Measurements from ENCODE around the gene IGFBP6.
"Not testable (repeated sequence)": the region's sequence is repeated elsewhere in the genome, so short reads cannot be mapped to it uniquely, and the experiment has no call there.

Gene IGFBP6

DNA sequence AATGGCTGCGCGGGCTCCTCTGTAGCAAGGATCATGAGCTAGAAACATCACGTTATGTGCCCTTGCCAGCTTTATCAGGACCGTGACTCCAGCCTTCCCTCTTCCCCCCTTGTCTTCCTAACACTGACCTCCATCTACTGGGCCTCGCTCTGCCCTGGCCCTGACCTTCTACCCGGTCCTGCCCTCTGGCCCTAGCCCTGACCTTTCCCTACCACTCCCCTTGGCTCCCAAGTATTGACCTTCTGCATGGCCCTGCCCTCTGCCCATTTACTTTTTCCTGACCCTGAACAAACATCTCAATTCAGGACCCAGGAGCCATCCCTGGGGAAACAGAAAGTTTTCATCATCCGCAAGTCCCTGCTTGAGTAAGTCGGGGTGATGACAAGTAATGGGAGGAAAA is 7.8 kb downstream of the IGFBP6 start:
- H3K4me3 ChIP-seq (ENCODE audit: low read depth, low read length) = no peak overlapping the region
- H3K27ac ChIP-seq (ENCODE audit: extremely low read depth, low read depth, low read length) = no peak overlapping the region
- ChIA-PET CTCF (no interaction called here), POLR2A (interaction anchor here (0.9 kb wide), 1 partner anchor 75 kb away, joined by 3 read pairs; the partner anchor contains the start of genes CSAD and ZNF740)
- TF ChIP-seq TCF7L2 (IDR thresholded peaks at IDR 0.05; ENCODE audit: borderline replicate concordance, low read depth, low read length) (no peak), ZNF571 (tag by site-specific recombination; IDR thresholded peaks at IDR 0.05) (no peak), OVOL3 (tag by site-specific recombination; IDR thresholded peaks at IDR 0.05) (no peak)
- TF ChIP-seq, protein P1, sequence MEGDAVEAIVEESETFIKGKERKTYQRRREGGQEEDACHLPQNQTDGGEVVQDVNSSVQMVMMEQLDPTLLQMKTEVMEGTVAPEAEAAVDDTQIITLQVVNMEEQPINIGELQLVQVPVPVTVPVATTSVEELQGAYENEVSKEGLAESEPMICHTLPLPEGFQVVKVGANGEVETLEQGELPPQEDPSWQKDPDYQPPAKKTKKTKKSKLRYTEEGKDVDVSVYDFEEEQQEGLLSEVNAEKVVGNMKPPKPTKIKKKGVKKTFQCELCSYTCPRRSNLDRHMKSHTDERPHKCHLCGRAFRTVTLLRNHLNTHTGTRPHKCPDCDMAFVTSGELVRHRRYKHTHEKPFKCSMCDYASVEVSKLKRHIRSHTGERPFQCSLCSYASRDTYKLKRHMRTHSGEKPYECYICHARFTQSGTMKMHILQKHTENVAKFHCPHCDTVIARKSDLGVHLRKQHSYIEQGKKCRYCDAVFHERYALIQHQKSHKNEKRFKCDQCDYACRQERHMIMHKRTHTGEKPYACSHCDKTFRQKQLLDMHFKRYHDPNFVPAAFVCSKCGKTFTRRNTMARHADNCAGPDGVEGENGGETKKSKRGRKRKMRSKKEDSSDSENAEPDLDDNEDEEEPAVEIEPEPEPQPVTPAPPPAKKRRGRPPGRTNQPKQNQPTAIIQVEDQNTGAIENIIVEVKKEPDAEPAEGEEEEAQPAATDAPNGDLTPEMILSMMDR (tag by site-specific recombination; IDR thresholded peaks at IDR 0.05) = no peak
- TF ChIP-seq, protein P2, sequence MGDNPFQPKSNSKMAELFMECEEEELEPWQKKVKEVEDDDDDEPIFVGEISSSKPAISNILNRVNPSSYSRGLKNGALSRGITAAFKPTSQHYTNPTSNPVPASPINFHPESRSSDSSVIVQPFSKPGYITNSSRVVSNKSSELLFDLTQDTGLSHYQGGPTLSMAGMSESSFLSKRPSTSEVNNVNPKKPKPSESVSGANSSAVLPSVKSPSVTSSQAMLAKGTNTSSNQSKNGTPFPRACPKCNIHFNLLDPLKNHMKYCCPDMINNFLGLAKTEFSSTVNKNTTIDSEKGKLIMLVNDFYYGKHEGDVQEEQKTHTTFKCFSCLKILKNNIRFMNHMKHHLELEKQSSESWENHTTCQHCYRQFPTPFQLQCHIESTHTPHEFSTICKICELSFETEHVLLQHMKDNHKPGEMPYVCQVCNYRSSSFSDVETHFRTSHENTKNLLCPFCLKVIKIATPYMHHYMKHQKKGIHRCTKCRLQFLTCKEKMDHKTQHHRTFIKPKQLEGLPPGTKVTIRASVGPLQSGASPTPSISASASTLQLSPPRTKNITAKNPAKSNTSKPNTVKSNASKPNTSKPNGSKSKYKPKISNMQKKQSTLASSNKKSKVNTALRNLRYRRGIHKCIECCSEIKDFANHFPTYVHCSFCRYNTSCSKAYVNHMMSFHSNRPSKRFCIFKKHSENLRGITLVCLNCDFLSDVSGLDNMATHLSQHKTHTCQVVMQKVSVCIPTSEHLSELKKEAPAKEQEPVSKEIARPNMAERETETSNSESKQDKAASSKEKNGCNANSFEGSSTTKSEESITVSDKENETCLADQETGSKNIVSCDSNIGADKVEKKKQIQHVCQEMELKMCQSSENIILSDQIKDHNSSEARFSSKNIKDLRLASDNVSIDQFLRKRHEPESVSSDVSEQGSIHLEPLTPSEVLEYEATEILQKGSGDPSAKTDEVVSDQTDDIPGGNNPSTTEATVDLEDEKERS (tag by site-specific recombination; IDR thresholded peaks at IDR 0.05) = no peak
- TF ChIP-seq, protein P3, sequence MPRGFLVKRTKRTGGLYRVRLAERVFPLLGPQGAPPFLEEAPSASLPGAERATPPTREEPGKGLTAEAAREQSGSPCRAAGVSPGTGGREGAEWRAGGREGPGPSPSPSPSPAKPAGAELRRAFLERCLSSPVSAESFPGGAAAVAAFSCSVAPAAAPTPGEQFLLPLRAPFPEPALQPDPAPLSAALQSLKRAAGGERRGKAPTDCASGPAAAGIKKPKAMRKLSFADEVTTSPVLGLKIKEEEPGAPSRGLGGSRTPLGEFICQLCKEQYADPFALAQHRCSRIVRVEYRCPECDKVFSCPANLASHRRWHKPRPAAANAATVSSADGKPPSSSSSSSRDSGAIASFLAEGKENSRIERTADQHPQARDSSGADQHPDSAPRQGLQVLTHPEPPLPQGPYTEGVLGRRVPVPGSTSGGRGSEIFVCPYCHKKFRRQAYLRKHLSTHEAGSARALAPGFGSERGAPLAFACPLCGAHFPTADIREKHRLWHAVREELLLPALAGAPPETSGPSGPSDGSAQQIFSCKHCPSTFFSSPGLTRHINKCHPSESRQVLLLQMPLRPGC (tag by site-specific recombination; IDR thresholded peaks at IDR 0.05) = no peak
- H3K9me3 ChIP-seq (ENCODE audit: control insufficient read depth, insufficient read depth, low read depth, low read length) = no peaks in the 10 kb centered on the region
- H3K36me3 ChIP-seq (ENCODE audit: control insufficient read depth in 2 of 2, insufficient read depth in 1 of 2, low read length in 2 of 2) = no peaks in the 10 kb centered on the region
- H3K4me1 ChIP-seq (ENCODE audit: control insufficient read depth, insufficient read depth, low read length) = no peaks in the 10 kb centered on the region

DNA sequence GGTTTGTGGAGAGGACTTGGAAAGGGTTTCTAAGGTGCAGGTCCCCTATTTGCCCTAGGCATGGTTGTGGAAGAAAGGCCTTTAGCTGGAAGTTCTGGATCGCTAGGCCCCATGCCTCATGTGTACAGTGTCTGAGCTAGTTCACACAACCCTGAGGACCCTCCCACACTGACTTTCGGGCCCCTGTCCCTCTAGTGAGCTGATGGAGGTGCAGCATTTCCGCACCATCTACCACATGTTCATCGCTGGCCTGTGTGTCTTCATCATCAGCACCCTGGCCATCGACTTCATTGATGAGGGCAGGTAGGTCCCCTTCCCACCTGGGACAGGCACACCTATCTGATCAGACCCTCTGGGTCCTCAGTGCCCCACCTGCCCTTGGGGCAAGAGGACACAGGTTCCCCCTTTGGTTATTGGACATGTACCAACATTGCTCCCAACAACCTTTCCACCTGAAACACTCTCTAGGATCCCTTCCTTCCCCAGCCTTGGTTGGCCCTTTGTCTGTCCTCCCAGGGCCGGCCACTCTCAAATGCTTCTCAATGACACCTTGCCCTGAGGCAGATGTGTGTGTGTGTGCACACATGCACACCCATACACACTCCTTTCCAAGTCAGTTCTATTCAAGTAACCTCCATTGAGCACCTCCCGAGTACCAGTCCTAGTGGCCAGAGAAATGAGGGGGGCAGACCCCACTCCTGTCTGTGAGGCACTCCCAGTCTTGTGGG is 8.4 kb downstream of the IGFBP6 start:
- no peak for TF ChIP-seq ZFP37 (tag by site-specific recombination; IDR thresholded peaks at IDR 0.05)
- TF ChIP-seq, protein P4, sequence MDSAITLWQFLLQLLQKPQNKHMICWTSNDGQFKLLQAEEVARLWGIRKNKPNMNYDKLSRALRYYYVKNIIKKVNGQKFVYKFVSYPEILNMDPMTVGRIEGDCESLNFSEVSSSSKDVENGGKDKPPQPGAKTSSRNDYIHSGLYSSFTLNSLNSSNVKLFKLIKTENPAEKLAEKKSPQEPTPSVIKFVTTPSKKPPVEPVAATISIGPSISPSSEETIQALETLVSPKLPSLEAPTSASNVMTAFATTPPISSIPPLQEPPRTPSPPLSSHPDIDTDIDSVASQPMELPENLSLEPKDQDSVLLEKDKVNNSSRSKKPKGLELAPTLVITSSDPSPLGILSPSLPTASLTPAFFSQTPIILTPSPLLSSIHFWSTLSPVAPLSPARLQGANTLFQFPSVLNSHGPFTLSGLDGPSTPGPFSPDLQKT (IDR thresholded peaks at IDR 0.05; ENCODE audit: borderline replicate concordance, low read depth, low read length) = no peak
- CTCF ChIA-PET = no interaction called here
- Histone ChIP-seq H3K4me1 (ENCODE audit: control insufficient read depth, insufficient read depth, low read length) (no peaks in the 10 kb centered on the region), H3K36me3 (ENCODE audit: control insufficient read depth in 2 of 2, insufficient read depth in 1 of 2, low read length in 2 of 2) (no peaks in the 10 kb centered on the region), H3K4me3 (ENCODE audit: low read depth, low read length) (no peak overlapping the region), H3K9me3 (ENCODE audit: control insufficient read depth, insufficient read depth, low read depth, low read length) (no peaks in the 10 kb centered on the region), H3K27ac (ENCODE audit: extremely low read depth, low read depth, low read length) (no peak overlapping the region)
- POLR2A ChIA-PET = no interaction called here

DNA sequence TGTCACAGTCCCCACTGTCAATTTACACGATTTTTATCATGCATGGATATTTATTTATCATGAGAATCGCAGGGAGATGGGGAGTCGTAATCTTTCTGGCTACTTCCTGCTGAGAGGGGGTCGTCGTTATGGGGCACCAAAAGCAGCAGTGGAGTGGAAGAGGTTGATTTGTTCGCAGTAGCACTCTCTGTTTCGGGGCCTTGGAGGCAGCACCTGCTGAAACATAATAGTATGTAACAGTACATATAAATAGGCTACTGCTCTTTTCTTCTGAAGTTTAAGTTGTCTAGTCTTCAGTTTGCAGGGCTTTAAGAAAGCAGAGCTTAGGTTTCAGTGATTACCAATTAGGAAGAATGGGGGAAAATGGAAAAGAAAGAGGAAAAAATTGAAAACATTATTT is 9.7 kb downstream of the IGFBP6 start:
- CTCF ChIA-PET = interaction anchor here (0.7 kb wide), 1 partner anchor 214 kb away, joined by 3 read pairs; no protein-coding TSS in a partner anchor
- H3K36me3 ChIP-seq (ENCODE audit: control insufficient read depth in 2 of 2, insufficient read depth in 1 of 2, low read length in 2 of 2) = no peaks in the 10 kb centered on the region
- H3K4me1 ChIP-seq (ENCODE audit: control insufficient read depth, insufficient read depth, low read length) = no peaks in the 10 kb centered on the region
- no peaks in the 10 kb centered on the region for H3K9me3 ChIP-seq (ENCODE audit: control insufficient read depth, insufficient read depth, low read depth, low read length)
- POLR2A ChIA-PET = no interaction called here
- TF ChIP-seq, protein P3 (tag by site-specific recombination; IDR thresholded peaks at IDR 0.05) = no peak
- no peak for TF ChIP-seq ZNF76 (tag by site-specific recombination; IDR thresholded peaks at IDR 0.05; ENCODE audit: borderline replicate concordance, low read depth)
- TF ChIP-seq ZNF23 (tag by site-specific recombination; IDR thresholded peaks at IDR 0.05; ENCODE audit: borderline replicate concordance) = no peak
- TF ChIP-seq ZNF174 (tag by site-specific recombination; IDR thresholded peaks at IDR 0.05) = no peak
- TF ChIP-seq SALL2 (tag by site-specific recombination; IDR thresholded peaks at IDR 0.05; ENCODE audit: borderline replicate concordance) = no peak
- TF ChIP-seq KLF16 (tag by site-specific recombination; IDR thresholded peaks at IDR 0.05) = no peak
- no peak for TF ChIP-seq ZNF155 (tag by site-specific recombination; IDR thresholded peaks at IDR 0.05)
- TF ChIP-seq ZNF202 (tag by site-specific recombination; IDR thresholded peaks at IDR 0.05; ENCODE audit: borderline replicate concordance) = no peak
- no peak for TF ChIP-seq ZSCAN16 (tag by site-specific recombination; IDR thresholded peaks at IDR 0.05)
- H3K27ac ChIP-seq (ENCODE audit: extremely low read depth, low read depth, low read length) = no peak overlapping the region
- no peak overlapping the region for H3K4me3 ChIP-seq (ENCODE audit: low read depth, low read length)

DNA sequence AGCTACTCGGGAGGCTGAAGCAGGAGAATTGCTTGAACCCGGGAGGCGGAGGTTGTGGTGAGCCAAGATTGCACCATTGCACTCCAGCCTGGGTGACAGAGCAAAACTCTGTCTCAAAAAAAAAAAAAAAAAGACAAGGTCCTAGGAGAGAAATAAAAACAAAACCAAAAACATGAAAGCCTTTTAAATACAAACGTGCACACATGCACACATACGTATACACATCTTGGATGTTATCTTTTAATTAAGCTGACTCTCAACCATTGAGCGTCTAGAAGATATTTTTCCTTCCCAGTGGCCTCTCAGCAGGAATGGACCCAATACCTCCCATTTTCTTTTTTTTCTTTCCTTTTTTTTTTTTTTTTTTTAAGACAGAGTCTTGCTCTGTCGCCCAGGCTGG is 15.0 kb downstream of the IGFBP6 start:
- H3K4me1 ChIP-seq (ENCODE audit: control insufficient read depth, insufficient read depth, low read length); H3K27ac ChIP-seq (ENCODE audit: extremely low read depth, low read depth, low read length); H3K36me3 ChIP-seq (ENCODE audit: control insufficient read depth in 2 of 2, insufficient read depth in 1 of 2, low read length in 2 of 2); H3K4me3 ChIP-seq (ENCODE audit: low read depth, low read length); H3K9me3 ChIP-seq (ENCODE audit: control insufficient read depth, insufficient read depth, low read depth, low read length); POLR2A ChIA-PET: not testable (repeated sequence)
- CTCF ChIA-PET = interaction anchor here (0.7 to 1.3 kb wide), 3 partner anchors 11 to 46 kb away, joined by 3 read pairs; no protein-coding TSS in a partner anchor

All from HEK293 (cell line).